Bronchial epithelial cell (primary cell): ENCODE results near the gene ZWILCH. TPM values are rescaled to one million over a fixed set of nuclear protein-coding genes. Genes with fewer than 3 reads are reported as not detected.

Experiments
- DNase-seq: peaks from one replicate; pipeline ENCODE4 v3.0.0-alpha.2; 2010; ENCODE audit warnings: low read depth
- FAIRE-seq: peaks from 2 replicates; lab custom pipeline; 2011; peaks lifted over from hg19 to GRCh38; lab: Jason Lieb, UNC
- H3K27me3 ChIP-seq: 2 replicates; pipeline ENCODE4 v1.5.1; 2011; ENCODE audit warnings: low read length; ENCODE audit not compliant: control insufficient read depth, insufficient read depth
- H3K36me3 ChIP-seq: 2 replicates; pipeline ENCODE4 v1.5.1; 2011; ENCODE audit warnings: low read length; ENCODE audit not compliant: control insufficient read depth, insufficient read depth
- H3K4me3 ChIP-seq: 2 replicates; pipeline ENCODE4 v1.5.1; 2011; ENCODE audit warnings: mild to moderate bottlenecking, low read depth, low read length, control low read depth
- CTCF ChIP-seq: IDR thresholded peaks from 2 replicates; pipeline ENCODE4 v1.5.1; 2011; ENCODE audit warnings: mild to moderate bottlenecking, moderate library complexity, low read length, control low read depth, inconsistent platforms; ENCODE audit not compliant: insufficient read depth, severe bottlenecking
- total RNA-seq: library from RNA; depleted of rRNA; stranded (reverse); fragments of >200 nt; gene quantifications from 2 replicates; pipeline ENCODE4 v1.2.1, GENCODE V29; 2014

The ZWILCH gene
- total RNA-seq, 1 donor from 2014 or later = 6.1 TPM

- DNase-seq (no peak), FAIRE-seq (no peak)
- peaks cover 1% of the 10 kb centered on the region for H3K27me3 ChIP-seq
- TF ChIP-seq CTCF = no peak
- H3K36me3 ChIP-seq = no peaks in the 10 kb centered on the region
- H3K4me3 ChIP-seq = no peak overlapping the region
Observed at GRCh38 chr15:66570327-66570726, 65.2 kb downstream of the ZWILCH start.

GRCh38 chr15:66570842-66571478 is 65.8 kb downstream of the ZWILCH start:
- DNase-seq (no peak), FAIRE-seq (no peak)
- Histone ChIP-seq H3K4me3 (no peak overlapping the region), H3K27me3 (peaks cover 1% of the 10 kb centered on the region), H3K36me3 (no peaks in the 10 kb centered on the region)
- no peak for TF ChIP-seq CTCF

- DNase-seq = no peak
- TF ChIP-seq CTCF = no peak
- no peaks in the 10 kb centered on the region for H3K36me3 ChIP-seq
- no peak for FAIRE-seq
- no peak overlapping the region for H3K4me3 ChIP-seq
- peaks cover 1% of the 10 kb centered on the region for H3K27me3 ChIP-seq
Observed at GRCh38 chr15:66572146-66572545, 67.0 kb downstream of the ZWILCH start.

- FAIRE-seq (no peak), DNase-seq (no peak)
- no peak for TF ChIP-seq CTCF
- Histone ChIP-seq H3K27me3 (peaks cover 1% of the 10 kb centered on the region), H3K4me3 (no peak overlapping the region), H3K36me3 (no peaks in the 10 kb centered on the region)
Observed at GRCh38 chr15:66573348-66573718, 68.2 kb downstream of the ZWILCH start.

GRCh38 chr15:66573719-66574595 is 68.8 kb downstream of the ZWILCH start:
- no peak for FAIRE-seq
- Histone ChIP-seq H3K27me3 (peaks cover 1% of the 10 kb centered on the region), H3K4me3 (no peak overlapping the region), H3K36me3 (no peaks in the 10 kb centered on the region)
- TF ChIP-seq CTCF = no peak
- no peak for DNase-seq
